H9 (cell line): ENCODE measurements around the gene MAP3K20. TPM values are rescaled to one million over a fixed set of nuclear protein-coding genes. Genes with fewer than 3 reads are reported as not detected.

Experiments used
- DNase-seq: peaks from one replicate; pipeline ENCODE4 v3.0.0-alpha.2; 2017
- H2AFZ ChIP-seq: one replicate; pipeline ENCODE4 v1.6.1; 2013; ENCODE audit warnings: mild to moderate bottlenecking, low read length, control low read depth, moderate library complexity
- H2AK5ac ChIP-seq: 2 replicates; pipeline ENCODE4 v1.6.1; 2013; ENCODE audit warnings: low read length, control low read depth, mixed read lengths; ENCODE audit not compliant: insufficient read length
- H2BK120ac ChIP-seq: one replicate; pipeline ENCODE4 v1.6.1; 2013; ENCODE audit warnings: low read depth, mild to moderate bottlenecking, low read length, control low read depth, inconsistent platforms; ENCODE audit not compliant: poor library complexity, severe bottlenecking
- H2BK12ac ChIP-seq: 2 replicates; pipeline ENCODE4 v1.6.1; 2013; ENCODE audit warnings: low read length, control low read depth, mixed read lengths, low read depth; ENCODE audit not compliant: insufficient read length
- H2BK15ac ChIP-seq: 2 replicates; pipeline ENCODE4 v1.6.1; 2013; ENCODE audit warnings: low read depth, low read length, control low read depth
- H2BK20ac ChIP-seq: one replicate; pipeline ENCODE4 v1.6.1; 2013; ENCODE audit warnings: low read depth, mild to moderate bottlenecking, low read length, control low read depth, inconsistent platforms; ENCODE audit not compliant: poor library complexity, severe bottlenecking
- H2BK5ac ChIP-seq: 2 replicates; pipeline ENCODE4 v1.6.1; 2013; ENCODE audit warnings: low read length, control low read depth, mixed read lengths; ENCODE audit not compliant: insufficient read length
- H3K14ac ChIP-seq: 2 replicates; pipeline ENCODE4 v1.6.1; 2013; ENCODE audit warnings: low read length, control low read depth; ENCODE audit not compliant: insufficient read depth
- H3K18ac ChIP-seq: 2 replicates; pipeline ENCODE4 v1.6.1; 2013; ENCODE audit warnings: low read depth, mild to moderate bottlenecking, mixed read lengths, low read length, control low read depth; ENCODE audit not compliant: insufficient read length
- H3K23ac ChIP-seq: 2 replicates; pipeline ENCODE4 v1.6.1; 2013; ENCODE audit warnings: low read length, control low read depth, mixed read lengths, low read depth; ENCODE audit not compliant: insufficient read length
- H3K23me2 ChIP-seq: 2 replicates; pipeline ENCODE4 v1.6.1; 2013; ENCODE audit warnings: low read depth, mild to moderate bottlenecking, mixed read lengths, low read length, control low read depth; ENCODE audit not compliant: insufficient read length, poor library complexity, severe bottlenecking
- H3K27ac ChIP-seq: 2 replicates; pipeline ENCODE4 v1.5.1; 2013; ENCODE audit warnings: low read length, control low read depth, mixed read lengths, low read depth; ENCODE audit not compliant: insufficient read length
- H3K27me3 ChIP-seq: 2 replicates; pipeline ENCODE4 v1.6.1; 2013; ENCODE audit warnings: low read length, control low read depth, inconsistent platforms; ENCODE audit not compliant: insufficient read depth
- H3K4ac ChIP-seq: 2 replicates; pipeline ENCODE4 v1.6.1; 2013; ENCODE audit warnings: low read depth, mild to moderate bottlenecking, control low read depth, inconsistent platforms, low read length, moderate library complexity
- H3K4me1 ChIP-seq: 2 replicates; pipeline ENCODE4 v1.6.1; 2013; ENCODE audit warnings: low read length, control low read depth, inconsistent platforms; ENCODE audit not compliant: insufficient read depth
- H3K4me2 ChIP-seq: 2 replicates; pipeline ENCODE4 v1.6.1; 2013; ENCODE audit warnings: low read length, control low read depth, mixed read lengths; ENCODE audit not compliant: insufficient read length, insufficient read depth
- H3K56ac ChIP-seq: 2 replicates; pipeline ENCODE4 v1.6.1; 2013; ENCODE audit warnings: low read depth, mild to moderate bottlenecking, mixed read lengths, low read length, control low read depth; ENCODE audit not compliant: insufficient read length
- H3K79me1 ChIP-seq: 2 replicates; pipeline ENCODE4 v1.6.1; 2013; ENCODE audit warnings: low read depth, mild to moderate bottlenecking, moderate library complexity, low read length, control low read depth, inconsistent platforms; ENCODE audit not compliant: insufficient read depth, poor library complexity, severe bottlenecking
- H3K79me2 ChIP-seq: 2 replicates; pipeline ENCODE4 v1.6.1; 2013; ENCODE audit warnings: low read length, control low read depth, inconsistent platforms; ENCODE audit not compliant: insufficient read depth
- H3K9ac ChIP-seq: 2 replicates; pipeline ENCODE4 v1.6.1; 2013; ENCODE audit warnings: low read length, control low read depth, mixed read lengths; ENCODE audit not compliant: insufficient read length; ENCODE audit errors: extremely low read depth
- H3K9me3 ChIP-seq: one replicate; pipeline ENCODE4 v1.6.1; 2013; ENCODE audit warnings: low read depth, low read length, inconsistent platforms; ENCODE audit not compliant: control insufficient read depth
- H3T11ph ChIP-seq: one replicate; pipeline ENCODE4 v1.6.1; 2013; ENCODE audit warnings: mild to moderate bottlenecking, low read length, control low read depth, inconsistent platforms
- H4K20me1 ChIP-seq: one replicate; pipeline ENCODE4 v1.6.1; 2013; ENCODE audit not compliant: control insufficient read depth, insufficient read length, insufficient read depth
- H4K5ac ChIP-seq: 2 replicates; pipeline ENCODE4 v1.6.1; 2013; ENCODE audit warnings: low read depth, mild to moderate bottlenecking, mixed read lengths, low read length, control low read depth; ENCODE audit not compliant: insufficient read length
- H4K8ac ChIP-seq: replicated peaks from 2 replicates; pipeline ENCODE4 v1.6.1; 2013; ENCODE audit warnings: low read length, control low read depth, mixed read lengths, low read depth; ENCODE audit not compliant: insufficient read length
- H4K91ac ChIP-seq: 2 replicates; pipeline ENCODE4 v1.6.1; 2013; ENCODE audit warnings: low read depth, mild to moderate bottlenecking, moderate library complexity, mixed read lengths, low read length, control low read depth; ENCODE audit not compliant: insufficient read length
- H3K27ac Mint-ChIP-seq, 3 experiments: 2 replicates in 2 of 3; 3 replicates in 1 of 3; pipeline ENCODE4 v1.8.0; 2020 to 2021; ENCODE audit warnings: mixed read lengths in 3 of 3, mild to moderate bottlenecking in 1 of 3, moderate library complexity in 1 of 3
- H3K27me3 Mint-ChIP-seq: 2 replicates; pipeline ENCODE4 v1.8.0; 2021; ENCODE audit warnings: low read depth, mild to moderate bottlenecking, moderate library complexity, mixed read lengths
- H3K36me3 Mint-ChIP-seq, 3 experiments: 2 replicates in 2 of 3; 3 replicates in 1 of 3; pipeline ENCODE4 v1.8.0; 2020 to 2021; ENCODE audit warnings: low read depth in 3 of 3, mixed read lengths in 3 of 3; ENCODE audit not compliant: insufficient read depth in 1 of 3
- H3K4me1 Mint-ChIP-seq, 2 experiments: 2 replicates each; pipeline ENCODE4 v1.8.0; 2020; ENCODE audit warnings: mixed read lengths in 2 of 2
- H3K4me3 Mint-ChIP-seq, 2 experiments: 2 replicates in 1 of 2; 3 replicates in 1 of 2; pipeline ENCODE4 v1.8.0; 2020 to 2021; ENCODE audit warnings: mild to moderate bottlenecking in 2 of 2, mixed read lengths in 2 of 2, moderate library complexity in 1 of 2
- H3K9me3 Mint-ChIP-seq, 2 experiments: 2 replicates in 1 of 2; 3 replicates in 1 of 2; pipeline ENCODE4 v1.8.0; 2020; ENCODE audit warnings: mild to moderate bottlenecking in 2 of 2, mixed read lengths in 2 of 2, moderate library complexity in 1 of 2
- CTCF ChIP-seq: fragments of 200-600 bp; sonication (generic); conservative IDR thresholded peaks from 3 replicates; pipeline ENCODE4 v1.8.0; 2021; ENCODE audit warnings: antibody characterized with exemption, mild to moderate bottlenecking
- WGBS: extraction: QIAGEN DNeasy Blood & Tissue Kit; methylation state at CpG from one replicate; pipeline ENCODE4 v1.1.7; 2013; ENCODE audit warnings: missing lambda C conversion rate, low lambda C conversion rate, mixed read lengths; ENCODE audit not compliant: insufficient read length; ENCODE audit errors: extremely low coverage; 5-methylcytosine and 5-hydroxymethylcytosine counted together
- total RNA-seq: library from RNA; stranded (reverse); gene quantifications from 2 replicates; pipeline ENCODE4 v1.2.1, GENCODE V29; 2021

MAP3K20 gene
- total RNA-seq, 1 experiment from 2014 or later, result 8.7 TPM

- Histone ChIP-seq H3K14ac (no peak overlapping the region), H3K27me3 (no peaks in the 10 kb centered on the region), H4K91ac (no peak overlapping the region), H3K23ac (no peak overlapping the region), H2BK15ac (no peak overlapping the region), H3K23me2 (no peaks in the 10 kb centered on the region), H4K20me1 (no peaks in the 10 kb centered on the region), H2AK5ac (no peak overlapping the region), H2BK12ac (no peak overlapping the region), H3K18ac (no peak overlapping the region), H3T11ph (no peak overlapping the region), H3K56ac (no peak overlapping the region), H3K27ac (no peak overlapping the region), H3K4me2 (no peak overlapping the region), H3K9ac (no peak overlapping the region), H3K4ac (no peak overlapping the region), H2AFZ (no peak overlapping the region), H3K9me3 (no peaks in the 10 kb centered on the region), H3K4me1 (no peaks in the 10 kb centered on the region), H3K79me1 (no peaks in the 10 kb centered on the region), H3K79me2 (no peaks in the 10 kb centered on the region), H4K8ac (no peak overlapping the region), H4K5ac (no peak overlapping the region), H2BK20ac (no peak overlapping the region), H2BK120ac (no peak overlapping the region), H2BK5ac (no peak overlapping the region)
- Mint-ChIP-seq H3K9me3 (no peaks in the 10 kb centered on the region), H3K36me3 (no peaks in the 10 kb centered on the region), H3K4me1 (no peaks in the 10 kb centered on the region; a peak in 1 of 4 replicates), H3K27ac (peak overlapping the region in 1 of 3 experiments; percentile 70; a peak in 1 of 7 replicates), H3K4me3 (no peak overlapping the region), H3K27me3 (no peaks in the 10 kb centered on the region)
- DNase-seq, result no peak
- no peak for TF ChIP-seq CTCF
- no CpG with 5 or more reads among the region's 3 CpGs for WGBS
Observed at GRCh38 chr2:173124441-173124840, 48.8 kb downstream of the MAP3K20 start.
